Skeletal muscle cell (primary cell): ENCODE results near the gene INSR.

ENCODE experiments used
- DNase-seq: peaks from one replicate; pipeline ENCODE4 v3.0.0-alpha.2; 2010; ENCODE audit warnings: low read depth
- H3K4me3 ChIP-seq: 2 replicates; pipeline ENCODE4 v1.5.1; 2011; ENCODE audit warnings: low read depth, mild to moderate bottlenecking, control low read depth, low read length, moderate library complexity

Gene INSR

GRCh38 chr19:7119582-7119981, 174.6 kb downstream of the INSR start:
- DNase-seq: no peak
- no peak overlapping the region for H3K4me3 ChIP-seq

GRCh38 chr19:7117248-7117647, 177.0 kb downstream of the INSR start:
- DNase-seq: no peak
- no peak overlapping the region for H3K4me3 ChIP-seq

GRCh38 chr19:7115721-7116120, 178.5 kb downstream of the INSR start:
- DNase-seq: no peak
- no peak overlapping the region for H3K4me3 ChIP-seq

- H3K4me3 ChIP-seq: no peak overlapping the region
- no peak for DNase-seq
Measured at GRCh38 chr19:7113233-7113632, 181.0 kb downstream of the INSR start.

- H3K4me3 ChIP-seq: no peak overlapping the region
- DNase-seq: no peak
Measured at GRCh38 chr19:7112675-7113074, 181.5 kb downstream of the INSR start.

GRCh38 chr19:7109678-7110289, 184.4 kb downstream of the INSR start:
- H3K4me3 ChIP-seq: no peak overlapping the region
- DNase-seq: no peak

- H3K4me3 ChIP-seq: no peak overlapping the region
- no peak for DNase-seq
Measured at GRCh38 chr19:7106711-7107657, 187.2 kb downstream of the INSR start.

GRCh38 chr19:7104747-7105447, 189.3 kb downstream of the INSR start:
- DNase-seq: no peak
- no peak overlapping the region for H3K4me3 ChIP-seq

GRCh38 chr19:7101498-7102253, 192.5 kb downstream of the INSR start:
- no peak for DNase-seq
- no peak overlapping the region for H3K4me3 ChIP-seq

GRCh38 chr19:7099597-7099921, 194.7 kb downstream of the INSR start:
- no peak for DNase-seq
- H3K4me3 ChIP-seq: peak overlapping the region; percentile 73

- peak; percentile 62 for DNase-seq
- peak overlapping the region; percentile 73 for H3K4me3 ChIP-seq
Measured at GRCh38 chr19:7098701-7099596, 195.3 kb downstream of the INSR start.

- no peak overlapping the region for H3K4me3 ChIP-seq
Measured at GRCh38 chr19:7098096-7098495, 196.1 kb downstream of the INSR start.

GRCh38 chr19:7088999-7089398, 205.2 kb downstream of the INSR start:
- DNase-seq: no peak
- no peak overlapping the region for H3K4me3 ChIP-seq

More at GRCh38 chr19:7098096-7098495, 196.1 kb downstream of the INSR start:
- no peak for DNase-seq

GRCh38 chr19:7083076-7083956, 210.9 kb downstream of the INSR start:
- no peak for DNase-seq
- H3K4me3 ChIP-seq: no peak overlapping the region

GRCh38 chr19:7078008-7078407, 216.2 kb downstream of the INSR start:
- no peak overlapping the region for H3K4me3 ChIP-seq

GRCh38 chr19:7076151-7076550, 218.1 kb downstream of the INSR start:
- no peak overlapping the region for H3K4me3 ChIP-seq
- DNase-seq: no peak

More at GRCh38 chr19:7078008-7078407, 216.2 kb downstream of the INSR start:
- no peak for DNase-seq

GRCh38 chr19:7074705-7075282, 219.4 kb downstream of the INSR start:
- no peak for DNase-seq
- H3K4me3 ChIP-seq: no peak overlapping the region
